GM12891 (cell line): Measurements from ENCODE around the gene SUPT4H1.

Experiments used
- DNase-seq: peaks from one replicate; pipeline ENCODE4 v3.0.0; 2011; ENCODE audit warnings: low spot score; ENCODE audit not compliant: insufficient read length
- FAIRE-seq: peaks from 2 replicates; lab custom pipeline; 2011; peaks lifted over from hg19 to GRCh38; lab: Jason Lieb, UNC
- PAX5 ChIP-seq: IDR thresholded peaks from 2 replicates; pipeline ENCODE4 v1.6.1; 2011; ENCODE audit warnings: low read length, moderate library complexity, mild to moderate bottlenecking; ENCODE audit not compliant: insufficient read depth, severe bottlenecking
- POLR2A ChIP-seq: IDR thresholded peaks from 2 replicates; pipeline ENCODE4 v1.6.1; 2011; ENCODE audit warnings: low read depth, low read length, control low read depth
- POLR2AphosphoS5 ChIP-seq: IDR thresholded peaks from 2 replicates; pipeline ENCODE4 v1.6.1; 2011; ENCODE audit warnings: low read depth, low read length, control low read depth
- POU2F2 ChIP-seq: IDR thresholded peaks from 2 replicates; pipeline ENCODE4 v1.6.1; 2011; ENCODE audit warnings: low read depth, mild to moderate bottlenecking, control low read depth, low read length, moderate library complexity
- SPI1 ChIP-seq: IDR thresholded peaks from 2 replicates; pipeline ENCODE4 v1.6.1; 2011; ENCODE audit warnings: low read depth, low read length, control low read depth
- TAF1 ChIP-seq: IDR thresholded peaks from 2 replicates; pipeline ENCODE4 v1.6.1; 2011; ENCODE audit warnings: low read depth, low read length, control low read depth

SUPT4H1 gene

DNA sequence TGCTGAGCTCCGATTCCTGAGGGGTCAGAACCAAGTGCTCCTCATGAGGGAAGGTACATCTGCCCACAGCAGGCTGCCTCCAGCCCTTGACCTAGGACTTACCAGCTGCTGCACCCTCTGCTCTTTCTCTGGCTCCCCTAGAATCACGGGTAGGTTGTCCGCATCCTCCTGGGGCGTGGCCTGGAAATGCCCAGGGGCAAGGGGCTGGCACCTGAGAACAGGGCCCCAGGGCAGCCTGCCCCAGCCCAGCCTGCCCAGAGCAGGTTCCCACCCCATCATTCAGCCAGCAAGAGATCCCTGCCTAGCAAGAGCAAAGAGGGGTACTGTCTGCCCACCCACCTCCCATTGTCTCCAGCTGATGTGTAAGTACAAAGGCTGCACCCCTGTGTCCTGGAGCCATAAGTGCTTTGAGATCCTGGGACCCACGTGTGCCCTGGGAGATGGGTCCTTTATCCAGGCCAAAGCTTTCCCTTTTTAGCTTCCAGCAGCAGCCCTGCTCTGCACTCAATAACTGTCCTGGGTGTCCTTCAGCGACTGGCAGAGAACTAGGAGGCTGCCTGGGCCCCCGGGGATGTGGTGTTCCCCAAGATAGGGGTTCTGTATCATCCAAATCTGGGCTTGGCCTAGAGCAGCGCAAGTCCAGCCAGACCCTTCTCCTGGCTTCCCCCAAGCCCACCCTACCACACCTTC, 28.5 kb downstream of the SUPT4H1 start:
- DNase-seq, result no peak
- FAIRE-seq, result no peak
- no peak for TF ChIP-seq SPI1
- TF ChIP-seq POLR2A, result no peak
- TF ChIP-seq POU2F2, result no peak
- no peak; the same call in 1 of the 2 replicates for TF ChIP-seq POLR2AphosphoS5
- no peak for TF ChIP-seq PAX5
- no peak for TF ChIP-seq TAF1

DNA sequence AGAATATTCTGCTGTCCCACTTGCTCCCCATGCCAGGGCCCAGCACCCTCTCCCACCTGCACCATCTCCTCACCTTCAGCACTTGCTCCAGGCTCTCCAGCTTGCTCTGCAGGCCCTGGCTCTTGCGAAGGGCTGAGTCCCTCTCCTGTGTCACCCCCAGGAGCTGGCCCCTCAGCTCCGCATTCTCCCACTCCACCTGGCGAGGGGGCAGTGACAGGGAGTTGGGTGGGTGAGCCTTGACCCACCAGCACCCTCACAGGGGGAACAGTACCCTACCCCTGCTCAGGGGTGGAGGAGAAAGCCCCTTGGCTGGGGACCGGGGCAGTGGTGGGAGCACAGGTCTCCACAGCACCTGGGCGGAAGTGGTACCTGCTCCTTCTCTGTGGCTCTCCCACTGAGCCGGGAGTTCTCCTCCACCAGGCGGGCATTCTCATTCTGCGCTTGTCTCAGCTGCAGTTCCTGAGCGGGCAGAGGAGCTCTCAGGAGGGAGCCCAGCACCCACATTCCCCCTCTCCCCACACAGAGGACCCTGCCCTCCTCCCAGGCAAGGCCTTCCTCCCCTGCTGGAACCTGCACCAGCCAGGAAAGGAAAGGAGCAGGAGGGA, 29.3 kb downstream of the SUPT4H1 start:
- no peak for DNase-seq
- TF ChIP-seq SPI1, result no peak
- TF ChIP-seq POLR2A, result peak; percentile 32; the same call in 1 of the 2 replicates
- TF ChIP-seq PAX5, result no peak
- TF ChIP-seq POLR2AphosphoS5, result no peak
- no peak for TF ChIP-seq TAF1
- no peak for TF ChIP-seq POU2F2
- FAIRE-seq, result no peak

DNA sequence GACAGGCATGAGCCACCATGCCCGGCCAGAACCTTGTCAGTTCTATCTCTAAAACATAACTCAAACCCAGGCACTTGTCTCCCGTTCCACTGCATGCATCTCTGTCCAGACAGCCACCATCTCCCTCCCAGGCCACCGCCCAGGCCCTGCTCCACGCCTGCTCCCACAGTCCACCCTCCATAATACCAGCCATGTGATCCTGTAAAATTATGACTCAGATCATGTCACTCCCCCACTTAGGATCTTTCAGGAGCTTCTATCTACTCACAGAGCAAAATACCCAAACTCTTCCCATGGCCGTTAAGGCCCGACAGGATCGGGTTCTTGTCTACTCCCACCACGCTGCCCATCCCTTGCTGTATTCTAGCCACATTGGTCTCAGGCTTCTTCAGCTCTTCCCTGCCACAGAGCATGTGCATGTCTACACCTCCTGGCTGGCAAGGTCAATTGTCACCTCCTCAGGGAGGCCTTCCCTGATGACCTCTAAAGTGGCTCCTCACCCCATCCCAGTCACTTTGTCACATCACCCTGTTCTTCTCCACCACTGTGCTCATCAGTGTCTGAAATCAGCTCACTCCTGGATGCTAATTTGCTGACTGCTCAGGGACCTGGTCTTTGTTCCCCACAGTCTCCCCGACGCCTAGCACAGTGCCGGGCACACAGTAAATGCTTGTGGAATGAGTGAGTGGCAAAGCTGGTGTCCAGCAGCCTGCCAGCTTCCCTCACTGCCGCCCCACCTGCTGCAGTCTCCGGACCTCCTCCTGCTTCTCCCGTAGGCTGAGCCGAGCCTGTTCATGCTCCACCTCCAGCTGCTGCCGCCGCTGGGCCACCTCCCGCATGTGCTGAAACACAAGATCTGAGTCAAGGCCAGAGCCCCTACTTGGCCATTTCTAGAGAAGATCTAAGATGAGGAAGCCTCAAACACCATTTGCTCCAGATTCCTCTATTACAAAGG, 30.2 kb downstream of the SUPT4H1 start:
- no peak for DNase-seq
- FAIRE-seq, result no peak
- no peak for TF ChIP-seq POLR2AphosphoS5
- no peak for TF ChIP-seq POU2F2
- no peak for TF ChIP-seq SPI1
- no peak for TF ChIP-seq POLR2A
- no peak for TF ChIP-seq TAF1
- TF ChIP-seq PAX5, result no peak

DNA sequence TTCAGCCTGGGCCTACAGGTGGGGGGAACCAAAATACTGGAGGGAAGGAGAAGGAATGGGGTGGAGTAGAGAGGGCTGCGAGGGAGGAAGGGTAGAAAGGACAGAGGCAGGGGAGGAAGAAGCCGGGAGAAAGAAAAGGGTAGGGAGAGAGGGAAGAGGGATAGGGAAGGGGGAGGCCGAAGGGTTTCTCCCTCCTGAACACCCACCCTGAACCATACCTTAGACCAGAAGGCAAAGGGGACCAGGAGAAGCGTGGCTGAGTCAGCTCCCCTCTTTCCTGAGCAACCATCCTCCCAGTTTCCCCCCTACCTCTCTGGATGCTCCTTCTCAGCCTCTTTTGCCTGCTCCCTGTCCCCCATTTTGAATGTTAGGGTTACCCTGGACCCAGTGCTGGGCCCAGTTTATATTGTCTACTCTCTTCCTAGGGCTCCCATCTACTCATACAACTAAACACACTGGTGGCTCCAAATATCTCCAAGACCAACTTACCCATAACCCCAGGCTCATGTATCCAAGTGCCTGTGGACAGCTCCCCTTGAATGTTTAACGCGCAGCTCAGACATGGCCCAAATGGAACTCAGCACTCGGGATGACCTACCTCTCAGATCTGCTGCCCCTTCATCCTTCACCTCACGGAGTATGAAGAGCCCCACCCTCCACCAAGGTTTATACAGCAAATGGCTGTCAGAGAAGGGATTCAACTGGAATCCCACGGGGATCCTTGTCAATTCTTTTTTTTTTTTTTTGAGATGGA, 31.3 kb downstream of the SUPT4H1 start:
- FAIRE-seq (no peak), DNase-seq (no peak)
- TF ChIP-seq PAX5 (no peak), POLR2A (peak; percentile 45; the same call in 1 of the 2 replicates), SPI1 (no peak), TAF1 (no peak), POLR2AphosphoS5 (peak; percentile 60; the same call in 1 of the 2 replicates)

DNA sequence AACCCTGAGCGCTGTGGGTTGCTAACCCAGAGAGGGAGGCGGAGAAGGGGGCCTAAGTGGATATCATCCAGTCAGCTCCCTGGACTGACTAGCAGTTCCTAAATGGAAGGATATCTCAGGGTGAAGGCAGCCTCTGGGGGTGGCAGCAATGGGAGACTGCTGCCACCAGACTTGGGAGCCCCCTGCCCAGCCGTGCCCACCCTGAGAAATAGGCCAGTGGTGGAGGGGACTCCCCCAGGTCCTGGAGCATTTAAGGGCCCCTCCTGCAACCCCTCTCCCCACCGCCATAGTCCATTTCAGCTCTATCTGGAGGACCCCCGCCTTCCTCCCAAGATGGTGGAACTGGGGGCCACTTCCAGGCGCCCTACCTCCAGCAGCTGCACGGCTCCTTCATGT, 31.8 kb downstream of the SUPT4H1 start:
- DNase-seq (no peak), FAIRE-seq (no peak)
- no peak for TF ChIP-seq POLR2A
- no peak for TF ChIP-seq PAX5
- TF ChIP-seq TAF1, result no peak
- no peak for TF ChIP-seq SPI1
- no peak for TF ChIP-seq POLR2AphosphoS5
- TF ChIP-seq POU2F2, result no peak

DNA sequence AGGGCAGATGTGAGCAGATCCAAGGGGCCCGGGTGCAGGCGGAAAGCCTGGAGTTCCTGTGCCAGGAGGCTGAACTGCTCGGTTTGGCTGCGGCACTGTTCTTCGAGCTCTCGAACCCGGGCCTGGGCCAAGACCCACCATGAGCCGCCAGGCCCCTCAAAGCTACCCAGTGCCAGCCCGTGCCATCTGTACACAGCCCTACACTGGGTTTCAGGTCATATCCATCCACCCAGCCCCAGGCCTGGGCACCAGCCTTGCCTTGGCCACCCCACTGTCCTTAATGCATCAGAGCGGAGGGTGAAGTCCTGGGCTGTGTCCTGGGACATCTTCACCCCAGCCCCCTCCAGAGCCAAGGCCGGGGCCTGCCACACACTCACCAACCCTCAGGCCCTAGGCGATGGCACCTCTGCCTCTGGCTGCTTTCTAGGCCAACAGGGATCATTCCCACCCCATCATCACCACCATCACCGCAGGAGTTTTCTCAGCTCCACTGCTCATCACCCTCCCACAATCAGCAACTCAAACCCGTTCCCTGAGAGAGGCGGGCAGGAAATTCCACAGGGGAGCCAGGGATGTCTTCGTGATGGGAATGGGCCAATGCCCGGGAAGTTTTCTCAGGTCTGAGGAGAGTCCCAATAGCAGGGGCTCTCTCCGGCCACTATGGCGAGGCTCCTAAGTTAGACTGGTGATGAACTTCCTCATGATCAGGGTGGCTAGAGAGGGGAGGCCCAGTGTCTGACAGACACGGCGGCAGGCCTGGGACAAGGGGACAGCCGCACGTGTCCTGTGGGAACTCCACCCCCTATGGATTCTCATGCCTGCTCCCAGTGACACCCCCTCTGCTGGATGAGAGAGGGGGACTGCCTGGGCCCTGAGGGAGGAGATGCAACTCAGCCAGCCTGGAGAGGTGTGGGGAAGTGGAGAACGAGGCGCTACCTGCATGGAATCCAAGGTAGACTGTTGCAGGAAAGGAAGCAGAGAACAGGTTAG, 32.5 kb downstream of the SUPT4H1 start:
- no peak for FAIRE-seq
- TF ChIP-seq PAX5 (no peak), POLR2A (peak; percentile 14; the same call in 1 of the 2 replicates), POLR2AphosphoS5 (0 out of 2 replicates have a peak, but pooled peaks have one; percentile 48)

DNA sequence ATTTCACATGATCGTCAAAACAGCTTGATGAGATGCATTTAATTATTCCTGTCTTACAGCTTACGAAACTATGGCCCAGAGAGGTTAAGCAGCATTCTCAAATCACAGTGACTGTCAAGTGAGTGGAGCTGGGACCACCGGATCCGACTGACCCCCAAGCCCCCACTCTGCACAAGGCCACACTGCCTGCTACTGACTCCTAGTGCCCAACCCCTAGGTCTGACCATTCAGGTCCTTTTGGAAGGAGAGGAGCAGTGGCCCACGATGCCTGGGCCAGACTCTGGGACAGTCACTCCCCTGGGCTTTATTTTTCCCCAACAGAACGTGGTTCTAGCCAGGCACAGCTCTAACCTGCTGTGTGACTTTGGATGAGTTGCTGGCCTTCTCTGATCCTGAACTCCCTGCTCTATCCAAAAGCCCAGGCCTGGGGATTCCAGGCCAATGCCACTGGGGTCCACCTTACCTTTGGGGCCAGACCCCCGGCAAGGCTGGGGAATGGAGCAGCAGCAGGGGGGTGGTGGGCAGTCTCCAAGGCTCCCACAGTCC, 33.3 kb downstream of the SUPT4H1 start:
- TF ChIP-seq SPI1 (no peak), POU2F2 (no peak), POLR2AphosphoS5 (no peak; the same call in 1 of the 2 replicates), PAX5 (no peak), TAF1 (no peak)
- DNase-seq (no peak), FAIRE-seq (no peak)

More for the DNA sequence above, 32.5 kb downstream of the SUPT4H1 start:
- DNase-seq, result no peak

DNA sequence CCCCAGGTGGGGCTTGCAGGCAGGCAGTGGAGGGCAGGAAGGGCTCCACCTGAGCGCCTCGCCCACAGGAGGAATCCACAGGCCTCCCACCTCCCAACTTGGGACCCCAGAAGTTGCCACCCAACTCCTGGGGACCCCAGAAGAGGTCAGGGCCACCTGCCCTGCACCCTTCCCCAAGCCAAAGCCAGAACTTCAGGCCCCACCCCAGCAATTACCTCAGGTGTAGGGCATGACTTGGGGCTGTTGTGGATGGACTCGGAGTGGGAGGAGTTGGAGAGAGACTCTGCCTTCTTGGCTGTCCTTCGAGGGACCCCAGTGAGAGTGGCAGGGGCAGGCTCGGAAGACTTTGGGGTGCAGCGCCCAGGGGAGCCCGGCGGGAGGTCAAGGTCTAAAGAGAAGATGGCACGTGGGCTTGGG, 33.9 kb downstream of the SUPT4H1 start:
- TF ChIP-seq SPI1, result no peak
- no peak for TF ChIP-seq POLR2A
- no peak for TF ChIP-seq TAF1
- FAIRE-seq, result no peak
- no peak for DNase-seq
